GM12878 (cell line): ENCODE data around the gene TSHZ2. TPM values are rescaled to one million over a fixed set of nuclear protein-coding genes. Genes with fewer than 3 reads are reported as not detected.

ENCODE experiments used
- ATAC-seq: fragments of 200-7000 bp; cut with Tn5 transposase; 3 replicates; pipeline ENCODE4 v1.9.1; 2020; ENCODE audit warnings: mild to moderate bottlenecking, moderate library complexity
- BruUV-seq: library from RNA; stranded (reverse); fragments of 400-500 nt; replicated peaks from 2 replicates; lab custom pipeline; 2021; lab: Mats Ljungman, UMichigan
- CTCF ChIA-PET: fragments of 300-600 bp; sonication (Branson Sonifier 250); formaldehyde crosslinking; extraction: SDS; loops from one replicate; lab custom pipeline; 2021; ENCODE audit warnings: inconsistent platforms; lab: Yijun Ruan, JAX
- POLR2A ChIA-PET: fragments of 350-600 bp; formaldehyde crosslinking; extraction: SDS; loops from one replicate; lab custom pipeline; 2021; ENCODE audit warnings: inconsistent platforms; lab: Charles Lee
- RAD21 ChIA-PET: fragments of 300-600 bp; sonication (Branson Sonifier 250); formaldehyde crosslinking; loops from one replicate; lab custom pipeline; 2023; ENCODE audit warnings: antibody characterized with exemption; ENCODE audit not compliant: unreplicated experiment; lab: Charles Lee
- SMC1A ChIA-PET: fragments of 300-600 bp; sonication (Branson Sonifier 250); formaldehyde crosslinking; loops from one replicate; lab custom pipeline; 2023; ENCODE audit not compliant: unreplicated experiment, uncharacterized antibody; lab: Charles Lee
- DNase-seq: peaks from one replicate; pipeline ENCODE4 v3.0.0-alpha.2; 2011; ENCODE audit warnings: low read depth, low spot score
- FAIRE-seq: peaks from 3 replicates; lab custom pipeline; 2011; peaks lifted over from hg19 to GRCh38; lab: Jason Lieb, UNC
- H2AFZ ChIP-seq: 2 replicates; pipeline ENCODE4 v1.6.0; 2011; ENCODE audit warnings: low read depth, low read length, control low read depth; ENCODE audit not compliant: control insufficient read depth
- H3K27ac ChIP-seq: 2 replicates; pipeline ENCODE4 v1.5.1; 2011; ENCODE audit warnings: control low read depth; ENCODE audit not compliant: control insufficient read depth, insufficient read depth
- H3K27me3 ChIP-seq, 2 experiments: replicated peaks in 1 of 2; 2 replicates each; pipeline versions ENCODE4 v1.6.0 to v1.6.1; 2011; ENCODE audit warnings: low read length in 1 of 2; ENCODE audit not compliant: control insufficient read depth in 2 of 2, insufficient read depth in 2 of 2
- H3K36me3 ChIP-seq, 2 experiments: 2 replicates each; pipeline ENCODE4 v1.5.1; 2011; ENCODE audit warnings: low read length in 1 of 2; ENCODE audit not compliant: control insufficient read depth in 2 of 2, insufficient read depth in 2 of 2
- H3K4me1 ChIP-seq: 2 replicates; pipeline ENCODE4 v1.6.1; 2011; ENCODE audit warnings: mild to moderate bottlenecking, low read length, moderate library complexity, mixed read lengths; ENCODE audit not compliant: control insufficient read depth, insufficient read depth
- H3K4me2 ChIP-seq: 2 replicates; pipeline ENCODE4 v1.6.0; 2011; ENCODE audit warnings: control low read depth; ENCODE audit not compliant: control insufficient read depth, insufficient read depth
- H3K4me3 ChIP-seq: fragments of 200-600 bp; sonication (generic); 2 replicates; pipeline ENCODE4 v1.5.1; 2016
- H3K79me2 ChIP-seq: 2 replicates; pipeline ENCODE4 v1.6.0; 2011; ENCODE audit warnings: low read length; ENCODE audit not compliant: control insufficient read depth, insufficient read depth
- H3K9ac ChIP-seq: 2 replicates; pipeline ENCODE4 v1.8.0; 2011; ENCODE audit warnings: low read length, control low read depth, mixed read lengths; ENCODE audit not compliant: control insufficient read depth, insufficient read depth
- H3K9me3 ChIP-seq: replicated peaks from 3 replicates; pipeline ENCODE4 v1.5.1; 2011; ENCODE audit warnings: mild to moderate bottlenecking, low read length; ENCODE audit not compliant: control insufficient read depth, insufficient read depth
- H4K20me1 ChIP-seq: 2 replicates; pipeline ENCODE4 v1.6.0; 2011; ENCODE audit not compliant: control insufficient read depth, insufficient read depth
- CHD1 ChIP-seq: IDR thresholded peaks from 2 replicates; pipeline ENCODE4 v1.6.1; 2012; ENCODE audit warnings: low read depth, low read length, improper control_type of control experiment
- CHD2 ChIP-seq: IDR thresholded peaks from 2 replicates; pipeline ENCODE4 v1.6.1; 2011; ENCODE audit warnings: low read depth, low read length, improper control_type of control experiment, borderline replicate concordance
- EZH2 ChIP-seq: IDR thresholded peaks from 2 replicates; pipeline ENCODE4 v1.6.1; 2012; ENCODE audit warnings: low read depth, mild to moderate bottlenecking, control low read depth, inconsistent platforms, low read length, borderline replicate concordance; ENCODE audit not compliant: control insufficient read depth
- HDGF ChIP-seq: fragments of 450-650 bp; IDR thresholded peaks from 2 replicates; pipeline ENCODE4 v1.6.1; 2016; ENCODE audit warnings: antibody characterized with exemption
- JUND ChIP-seq: IDR thresholded peaks from 2 replicates; pipeline ENCODE4 v1.6.1; 2012; ENCODE audit warnings: low read depth, mild to moderate bottlenecking, low read length, improper control_type of control experiment, moderate library complexity
- MEF2B ChIP-seq: fragments of 450-650 bp; IDR thresholded peaks from 2 replicates; pipeline ENCODE4 v1.6.1; 2018; ENCODE audit warnings: mild to moderate bottlenecking, moderate library complexity; ENCODE audit not compliant: partially characterized antibody, poor library complexity, severe bottlenecking
- NFIC ChIP-seq: IDR thresholded peaks from 2 replicates; pipeline ENCODE4 v1.6.1; 2012; ENCODE audit warnings: low read depth, mild to moderate bottlenecking, inconsistent platforms, low read length, moderate library complexity
- PAX5 ChIP-seq: IDR thresholded peaks from 2 replicates; pipeline ENCODE4 v1.6.1; 2011; ENCODE audit warnings: low read depth, low read length, borderline replicate concordance
- PAX8 ChIP-seq: fragments of 450-650 bp; IDR thresholded peaks from 2 replicates; pipeline ENCODE4 v1.6.1; 2017; ENCODE audit warnings: mild to moderate bottlenecking, moderate library complexity
- RELA ChIP-seq: fragments of 450-650 bp; IDR thresholded peaks from 2 replicates; pipeline ENCODE4 v1.8.0; 2014; ENCODE audit warnings: borderline replicate concordance; ENCODE audit not compliant: partially characterized antibody
- SREBF2 ChIP-seq: IDR thresholded peaks from 2 replicates; pipeline ENCODE4 v1.6.1; 2012; ENCODE audit warnings: mild to moderate bottlenecking, low read length
- WGBS: methylation state at CpG from one replicate; pipeline ENCODE4 v1.1.6; 2016; ENCODE audit warnings: low lambda C conversion rate; ENCODE audit not compliant: insufficient replicate concordance, insufficient coverage; ENCODE audit errors: missing lambda C conversion rate; 5-methylcytosine and 5-hydroxymethylcytosine counted together
- in situ Hi-C: fragments of 300-500 bp; cut with MboI; formaldehyde crosslinking; loops from 9 replicates; pipeline ENCODE4 v1.14.3; 2018; ENCODE audit warnings: mixed read lengths
- intact Hi-C: fragments of 100-400 bp; cut with micrococcal nuclease; formaldehyde crosslinking; loops from one replicate; pipeline ENCODE4 v1.14.2; 2022; ENCODE audit not compliant: unreplicated experiment
- polyA plus RNA-seq, 11 experiments: library from polyadenylated mRNA; depleted of rRNA in 4 of 11; unstranded in 6 of 11; stranded (reverse) in 5 of 11; fragments of >200 nt; fragmentation: Nextera tagmentation in 4 of 11; fragmentation: Illumina TruSeq in 1 of 11; extraction: Ambion mirVana in 4 of 11; extraction: Trizol in 1 of 11; gene quantifications; 1 replicate in 1 of 11; 2 replicates in 10 of 11; pipeline versions ENCODE4 v1.2.1 to v1.2.3, GENCODE V29; 2011 to 2016; ENCODE audit warnings: inconsistent platforms in 2 of 11, missing spikeins in 2 of 11, low read depth in 1 of 11
- total RNA-seq, 4 experiments: library from RNA; depleted of rRNA in 3 of 4; stranded (reverse); fragments of >200 nt in 3 of 4; fragmentation: Illumina TruSeq in 1 of 4; extraction: Trizol in 1 of 4; gene quantifications; 2 replicates each; pipeline versions ENCODE4 v1.2.1 to v1.2.3, GENCODE V29; 2013 to 2021
- TF ChIP-seq, protein P1 (sequence below): IDR thresholded peaks from 2 replicates; pipeline ENCODE4 v1.6.1; 2011; ENCODE audit warnings: mild to moderate bottlenecking, low read depth, low read length, moderate library complexity; ENCODE audit not compliant: insufficient replicate concordance
- TF ChIP-seq, protein P2 (sequence below): fragments of 450-650 bp; formaldehyde crosslinking; IDR thresholded peaks from 2 replicates; pipeline ENCODE4 v1.4.0; 2020; ENCODE audit warnings: mild to moderate bottlenecking, moderate library complexity

Gene TSHZ2
- total and polyA plus RNA-seq, 10 of the 15 experiments (the other 5 are each of a cell fraction or from before 2014, with no cell fraction given) = 0.01 to 0.86 (median 0.13) TPM; not detected in 2

DNA sequence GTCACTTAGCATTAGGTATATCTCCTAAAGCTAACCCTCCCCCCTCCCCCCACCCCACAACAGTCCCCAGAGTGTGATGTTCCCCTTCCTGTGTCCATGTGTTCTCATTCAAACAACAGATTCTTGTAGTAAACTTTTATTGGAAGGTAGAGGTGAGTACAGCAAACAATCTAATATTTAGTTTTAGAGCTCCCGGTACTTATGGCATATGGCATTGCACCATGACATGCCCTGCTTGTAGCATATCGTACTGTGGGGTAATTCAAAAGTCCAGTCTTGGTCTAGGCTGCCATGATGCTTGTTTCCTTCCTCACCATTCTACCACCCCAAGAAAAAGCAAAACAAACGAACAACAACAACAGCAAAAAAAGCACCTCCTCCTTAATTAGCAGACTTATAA lies 332.0 kb downstream of the TSHZ2 start:
- 49% methylated on average over 3 of the region's 3 CpGs for WGBS
- BruUV-seq = no TSS peak
- RAD21 ChIA-PET = no interaction called here
- Histone ChIP-seq H3K36me3 (no peaks in the 10 kb centered on the region), H3K27ac (no peak overlapping the region), H3K9me3 (no peaks in the 10 kb centered on the region)
- DNase-seq (no peak), FAIRE-seq (no peak)
- POLR2A ChIA-PET = no interaction called here
- TF ChIP-seq HDGF (no peak), PAX5 (no peak), JUND (no peak), RELA (no peak), MEF2B (no peak), PAX8 (no peak), EZH2 (no peak), CHD2 (no peak), CHD1 (no peak), NFIC (no peak), SREBF2 (no peak)
- TF ChIP-seq, protein P1, sequence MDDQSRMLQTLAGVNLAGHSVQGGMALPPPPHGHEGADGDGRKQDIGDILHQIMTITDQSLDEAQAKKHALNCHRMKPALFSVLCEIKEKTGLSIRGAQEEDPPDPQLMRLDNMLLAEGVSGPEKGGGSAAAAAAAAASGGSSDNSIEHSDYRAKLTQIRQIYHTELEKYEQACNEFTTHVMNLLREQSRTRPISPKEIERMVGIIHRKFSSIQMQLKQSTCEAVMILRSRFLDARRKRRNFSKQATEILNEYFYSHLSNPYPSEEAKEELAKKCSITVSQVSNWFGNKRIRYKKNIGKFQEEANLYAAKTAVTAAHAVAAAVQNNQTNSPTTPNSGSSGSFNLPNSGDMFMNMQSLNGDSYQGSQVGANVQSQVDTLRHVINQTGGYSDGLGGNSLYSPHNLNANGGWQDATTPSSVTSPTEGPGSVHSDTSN = no peak
- TF ChIP-seq, protein P2, sequence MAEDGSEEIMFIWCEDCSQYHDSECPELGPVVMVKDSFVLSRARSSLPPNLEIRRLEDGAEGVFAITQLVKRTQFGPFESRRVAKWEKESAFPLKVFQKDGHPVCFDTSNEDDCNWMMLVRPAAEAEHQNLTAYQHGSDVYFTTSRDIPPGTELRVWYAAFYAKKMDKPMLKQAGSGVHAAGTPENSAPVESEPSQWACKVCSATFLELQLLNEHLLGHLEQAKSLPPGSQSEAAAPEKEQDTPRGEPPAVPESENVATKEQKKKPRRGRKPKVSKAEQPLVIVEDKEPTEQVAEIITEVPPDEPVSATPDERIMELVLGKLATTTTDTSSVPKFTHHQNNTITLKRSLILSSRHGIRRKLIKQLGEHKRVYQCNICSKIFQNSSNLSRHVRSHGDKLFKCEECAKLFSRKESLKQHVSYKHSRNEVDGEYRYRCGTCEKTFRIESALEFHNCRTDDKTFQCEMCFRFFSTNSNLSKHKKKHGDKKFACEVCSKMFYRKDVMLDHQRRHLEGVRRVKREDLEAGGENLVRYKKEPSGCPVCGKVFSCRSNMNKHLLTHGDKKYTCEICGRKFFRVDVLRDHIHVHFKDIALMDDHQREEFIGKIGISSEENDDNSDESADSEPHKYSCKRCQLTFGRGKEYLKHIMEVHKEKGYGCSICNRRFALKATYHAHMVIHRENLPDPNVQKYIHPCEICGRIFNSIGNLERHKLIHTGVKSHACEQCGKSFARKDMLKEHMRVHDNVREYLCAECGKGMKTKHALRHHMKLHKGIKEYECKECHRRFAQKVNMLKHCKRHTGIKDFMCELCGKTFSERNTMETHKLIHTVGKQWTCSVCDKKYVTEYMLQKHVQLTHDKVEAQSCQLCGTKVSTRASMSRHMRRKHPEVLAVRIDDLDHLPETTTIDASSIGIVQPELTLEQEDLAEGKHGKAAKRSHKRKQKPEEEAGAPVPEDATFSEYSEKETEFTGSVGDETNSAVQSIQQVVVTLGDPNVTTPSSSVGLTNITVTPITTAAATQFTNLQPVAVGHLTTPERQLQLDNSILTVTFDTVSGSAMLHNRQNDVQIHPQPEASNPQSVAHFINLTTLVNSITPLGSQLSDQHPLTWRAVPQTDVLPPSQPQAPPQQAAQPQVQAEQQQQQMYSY (CRISPR knock-in tag) = no peak
- TF ChIP-seq, all 136 proteins: peak for 0
- H3K4me2 ChIP-seq = no peak overlapping the region
- no peak overlapping the region for H2AFZ ChIP-seq
- H3K79me2 ChIP-seq = no peaks in the 10 kb centered on the region
- H3K4me3 ChIP-seq = no peak overlapping the region
- in situ Hi-C loops (no loop called here), intact Hi-C loops (no loop called here)
- SMC1A ChIA-PET = interaction anchor here (1.1 kb wide), 1 partner anchor 646 kb away, joined by 3 read pairs; no protein-coding TSS in a partner anchor
- no peak for ATAC-seq
- H3K4me1 ChIP-seq = no peaks in the 10 kb centered on the region
- peaks cover 2 to 5% of the 10 kb centered on the region in 2 experiments; a peak in 1 of 4 replicates for H3K27me3 ChIP-seq
- no peaks in the 10 kb centered on the region for H4K20me1 ChIP-seq
- H3K9ac ChIP-seq = no peak overlapping the region
- CTCF ChIA-PET = no interaction called here
